ENCODE measurements around the gene CEP72. TPM values are rescaled to one million over a fixed set of nuclear protein-coding genes. Genes with fewer than 3 reads are reported as not detected.
"Not testable (repeated sequence)": the region's sequence is repeated elsewhere in the genome, so short reads cannot be mapped to it uniquely, and the experiment has no call there.

CEP72 gene
- total RNA-seq, 2 experiments from 2014 or later: 34.4 to 38.6 TPM

- H3K9me3 Mint-ChIP-seq (ENCODE audit: insufficient read depth): no peaks in the 10 kb centered on the region
- H3K4me1 Mint-ChIP-seq (ENCODE audit: low read depth): no peaks in the 10 kb centered on the region
- H3K36me3 Mint-ChIP-seq (ENCODE audit: low read depth): no peaks in the 10 kb centered on the region
- POLR2A ChIA-PET: no interaction called here
- H3K27me3 Mint-ChIP-seq (ENCODE audit: low read depth): peaks cover 2% of the 10 kb centered on the region
- H3K4me3 Mint-ChIP-seq: no peak overlapping the region
- CTCF ChIA-PET: no interaction called here
- DNase-seq: peak; percentile 18
- H3K27ac Mint-ChIP-seq: no peak overlapping the region
- no peak for ATAC-seq
Observed at GRCh38 chr5:684751-685216, 72.6 kb downstream of the CEP72 start.

DNA sequence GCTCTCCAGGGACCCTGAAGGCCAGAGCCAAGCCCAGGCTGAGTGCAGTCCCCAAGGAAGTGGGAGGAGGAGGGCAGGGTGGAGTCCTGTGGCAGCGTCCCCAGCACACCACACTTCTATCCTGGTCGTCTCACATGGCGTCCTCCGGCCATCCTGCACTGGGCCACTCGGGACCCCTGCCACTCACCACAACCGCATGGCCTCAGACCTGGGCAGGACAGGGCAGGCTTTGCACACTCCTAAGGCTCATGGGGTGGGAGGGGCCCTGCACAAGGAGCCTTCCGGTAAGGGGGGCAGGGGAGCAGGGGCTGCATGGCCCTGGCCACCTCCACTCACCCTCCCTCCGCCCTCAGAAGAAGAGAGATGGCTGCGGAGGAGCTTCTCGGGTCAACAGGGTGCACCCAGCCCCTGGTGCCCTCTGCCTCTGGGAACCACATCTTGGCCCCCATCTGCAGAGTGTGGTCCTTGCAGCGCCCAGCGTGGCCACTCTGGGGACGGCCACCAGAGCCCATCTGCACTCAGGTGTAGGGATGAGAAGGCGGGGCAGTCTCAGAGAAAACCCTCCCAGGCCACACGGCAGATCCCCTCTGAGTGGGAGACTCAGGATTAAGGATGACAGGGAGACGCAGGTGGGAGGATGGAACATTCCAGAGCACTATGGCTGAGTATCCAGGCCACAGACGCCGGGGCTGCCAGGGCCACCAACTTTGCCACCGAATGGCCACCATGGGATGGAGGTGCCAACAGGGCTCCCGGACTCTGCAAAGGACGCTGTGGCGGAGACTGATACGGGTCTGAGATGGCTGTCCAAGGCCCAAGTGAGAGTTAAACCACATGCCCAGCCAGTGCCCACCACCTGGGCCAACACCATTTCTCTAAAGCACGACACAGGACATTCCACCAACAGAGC lies 73.4 kb downstream of the CEP72 start:
- CTCF ChIA-PET: no interaction called here
- ATAC-seq (no peak), DNase-seq (peak; percentile 15)
- Mint-ChIP-seq H3K27ac (no peak overlapping the region), H3K4me3 (no peak overlapping the region), H3K36me3 (ENCODE audit: low read depth) (no peaks in the 10 kb centered on the region), H3K4me1 (ENCODE audit: low read depth) (no peaks in the 10 kb centered on the region), H3K9me3 (ENCODE audit: insufficient read depth) (no peaks in the 10 kb centered on the region), H3K27me3 (ENCODE audit: low read depth) (peaks cover 2% of the 10 kb centered on the region)
- POLR2A ChIA-PET: no interaction called here

DNA sequence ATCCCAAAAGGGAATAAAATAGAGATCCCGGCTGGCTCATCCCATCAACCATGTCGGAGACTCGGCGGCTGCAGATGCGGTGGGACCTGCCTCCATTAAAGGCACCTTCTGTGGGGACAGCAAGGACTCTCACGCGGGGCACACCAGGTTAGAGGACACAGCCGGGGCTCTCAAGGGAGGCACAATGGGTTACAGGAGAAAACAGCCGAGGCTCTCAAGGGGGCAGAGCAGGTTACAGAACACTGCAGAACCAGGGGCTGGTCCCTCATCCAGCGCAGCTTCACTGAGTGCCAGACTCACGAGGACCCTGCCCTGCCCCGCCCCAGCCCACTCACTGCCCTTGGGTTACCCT lies 74.0 kb downstream of the CEP72 start:
- CTCF ChIA-PET; H3K4me1 Mint-ChIP-seq (ENCODE audit: low read depth): not testable (repeated sequence)
- peak; percentile 16 for DNase-seq

DNA sequence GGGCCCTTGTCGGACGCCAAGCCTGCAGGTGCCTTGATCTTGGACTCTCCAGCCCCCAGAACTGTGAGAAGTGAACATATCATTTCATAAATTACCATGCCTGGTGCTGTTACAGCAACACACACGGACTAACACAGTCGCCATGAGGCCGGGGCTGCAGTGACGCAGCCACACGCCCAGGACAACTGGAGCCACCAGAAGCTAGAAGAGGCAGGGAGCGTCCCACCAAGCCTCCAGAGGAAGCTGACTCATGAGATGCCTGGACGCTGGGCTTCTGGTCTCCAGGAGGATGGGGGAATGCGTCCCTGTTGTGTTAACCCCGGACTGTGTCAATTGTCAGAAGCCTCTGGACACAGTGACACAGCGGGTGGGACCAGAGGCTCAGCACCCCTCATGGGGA lies 74.8 kb downstream of the CEP72 start:
- H3K27me3 Mint-ChIP-seq (ENCODE audit: low read depth); CTCF ChIA-PET; H3K9me3 Mint-ChIP-seq (ENCODE audit: insufficient read depth); POLR2A ChIA-PET; ATAC-seq; H3K27ac Mint-ChIP-seq; H3K4me1 Mint-ChIP-seq (ENCODE audit: low read depth); H3K36me3 Mint-ChIP-seq (ENCODE audit: low read depth); H3K4me3 Mint-ChIP-seq: not testable (repeated sequence)
- DNase-seq: peak; percentile 16

More for the DNA sequence above, 74.0 kb downstream of the CEP72 start:
- H3K36me3 Mint-ChIP-seq (ENCODE audit: low read depth); H3K27me3 Mint-ChIP-seq (ENCODE audit: low read depth); H3K4me3 Mint-ChIP-seq; H3K27ac Mint-ChIP-seq; POLR2A ChIA-PET; H3K9me3 Mint-ChIP-seq (ENCODE audit: insufficient read depth); ATAC-seq: not testable (repeated sequence)

DNA sequence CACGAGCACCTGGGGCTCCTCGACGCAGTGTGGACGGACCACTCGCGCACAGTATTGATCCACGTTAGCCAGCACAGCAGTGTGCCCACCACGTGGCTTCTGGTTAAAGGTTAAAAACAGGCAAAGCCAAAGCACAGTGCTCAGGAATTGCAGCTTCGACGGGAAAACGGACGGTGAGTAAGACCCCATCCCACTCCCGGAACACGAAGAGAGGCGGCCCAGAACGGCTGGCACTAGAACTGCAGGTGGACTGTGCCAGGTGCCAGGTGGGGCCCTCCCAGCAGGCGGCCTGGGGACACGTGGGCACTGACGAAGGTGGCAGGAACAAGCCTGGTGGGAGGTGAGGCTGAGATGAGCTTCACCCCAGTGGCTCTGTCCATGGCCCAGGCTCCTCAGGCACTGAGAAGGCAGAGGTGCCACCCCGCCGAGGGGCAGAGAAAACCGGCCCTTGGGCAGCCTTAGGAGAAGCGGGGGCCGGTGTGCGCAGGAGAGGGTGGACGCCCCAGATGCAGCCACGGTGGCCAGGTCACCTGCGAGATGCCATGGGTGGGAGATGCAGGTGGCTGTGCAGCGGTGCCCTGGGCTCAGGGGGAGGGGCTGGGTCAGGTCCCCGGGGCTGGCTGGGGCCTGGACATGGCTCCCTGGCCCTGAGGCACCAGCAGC lies 76.3 kb downstream of the CEP72 start:
- H3K4me3 Mint-ChIP-seq; ATAC-seq; DNase-seq; H3K27ac Mint-ChIP-seq; H3K36me3 Mint-ChIP-seq (ENCODE audit: low read depth); POLR2A ChIA-PET; H3K27me3 Mint-ChIP-seq (ENCODE audit: low read depth); H3K4me1 Mint-ChIP-seq (ENCODE audit: low read depth); H3K9me3 Mint-ChIP-seq (ENCODE audit: insufficient read depth); CTCF ChIA-PET: not testable (repeated sequence)

- H3K9me3 Mint-ChIP-seq (ENCODE audit: insufficient read depth); H3K4me3 Mint-ChIP-seq; H3K4me1 Mint-ChIP-seq (ENCODE audit: low read depth); H3K27me3 Mint-ChIP-seq (ENCODE audit: low read depth); POLR2A ChIA-PET; DNase-seq; ATAC-seq; H3K27ac Mint-ChIP-seq; H3K36me3 Mint-ChIP-seq (ENCODE audit: low read depth); CTCF ChIA-PET: not testable (repeated sequence)
Observed at GRCh38 chr5:690293-690692, 78.2 kb downstream of the CEP72 start.

DNA sequence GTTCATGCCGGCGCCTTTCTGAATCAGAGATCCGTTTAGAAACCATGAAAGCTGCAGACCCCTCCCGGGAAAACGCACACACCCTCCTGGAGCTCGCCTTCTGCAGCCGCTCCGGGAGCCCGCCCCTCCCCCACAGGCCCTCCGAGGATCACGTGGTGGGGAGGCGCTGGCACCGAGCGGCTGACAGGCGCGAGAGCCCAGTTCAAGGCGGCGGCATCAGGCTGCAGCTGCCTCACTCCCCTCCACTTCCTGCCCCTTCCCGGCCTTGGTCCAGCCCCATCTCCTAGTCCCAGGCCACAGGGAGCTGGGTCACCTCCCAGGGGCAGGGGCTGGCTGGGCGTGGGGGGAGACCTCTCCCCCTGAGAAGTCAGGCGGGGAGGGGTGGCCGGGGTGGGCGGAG lies 78.9 kb downstream of the CEP72 start:
- H3K9me3 Mint-ChIP-seq (ENCODE audit: insufficient read depth); DNase-seq; POLR2A ChIA-PET; H3K36me3 Mint-ChIP-seq (ENCODE audit: low read depth); H3K27me3 Mint-ChIP-seq (ENCODE audit: low read depth); H3K4me3 Mint-ChIP-seq; ATAC-seq; H3K27ac Mint-ChIP-seq; CTCF ChIA-PET; H3K4me1 Mint-ChIP-seq (ENCODE audit: low read depth): not testable (repeated sequence)

DNA sequence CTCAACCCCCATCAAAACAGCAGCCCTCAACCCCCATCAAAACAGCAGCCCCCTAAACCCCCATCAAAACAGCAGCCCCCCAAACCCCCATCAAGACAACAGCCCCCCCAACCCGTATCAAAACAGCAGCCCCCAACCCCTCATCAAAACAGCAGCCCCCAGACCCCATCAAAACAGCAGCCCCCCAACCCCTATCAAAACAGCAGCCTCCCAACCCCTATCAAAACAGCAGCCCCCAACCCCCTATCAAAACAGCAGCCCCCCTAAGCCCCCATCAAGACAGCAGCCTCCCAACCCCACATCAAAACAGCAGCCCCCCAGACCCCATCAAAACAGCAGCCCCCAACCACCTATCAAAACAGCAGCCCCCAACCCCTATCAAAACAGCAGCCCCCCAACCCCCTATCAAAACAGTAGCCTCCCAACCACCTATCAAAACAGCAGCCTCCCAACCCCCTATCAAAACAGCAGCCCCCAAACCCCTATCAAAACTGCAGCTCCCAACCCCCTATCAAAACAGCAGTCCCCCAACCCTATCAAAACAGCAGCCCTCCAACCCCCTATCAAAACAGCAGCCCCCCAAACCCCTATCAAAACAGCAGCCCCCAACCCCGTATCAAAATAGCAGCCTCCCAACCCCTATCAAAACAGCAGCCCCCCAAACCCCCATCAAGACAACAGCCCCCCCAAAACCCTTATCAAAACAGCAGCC lies 79.8 kb downstream of the CEP72 start:
- no peak for ATAC-seq
- DNase-seq: no peak
- no peaks in the 10 kb centered on the region for H3K36me3 Mint-ChIP-seq (ENCODE audit: low read depth)
- POLR2A ChIA-PET: no interaction called here
- CTCF ChIA-PET: no interaction called here
- H3K4me3 Mint-ChIP-seq: no peak overlapping the region
- no peaks in the 10 kb centered on the region for H3K9me3 Mint-ChIP-seq (ENCODE audit: insufficient read depth)
- no peaks in the 10 kb centered on the region for H3K27me3 Mint-ChIP-seq (ENCODE audit: low read depth)
- no peaks in the 10 kb centered on the region for H3K4me1 Mint-ChIP-seq (ENCODE audit: low read depth)
- H3K27ac Mint-ChIP-seq: no peak overlapping the region

DNA sequence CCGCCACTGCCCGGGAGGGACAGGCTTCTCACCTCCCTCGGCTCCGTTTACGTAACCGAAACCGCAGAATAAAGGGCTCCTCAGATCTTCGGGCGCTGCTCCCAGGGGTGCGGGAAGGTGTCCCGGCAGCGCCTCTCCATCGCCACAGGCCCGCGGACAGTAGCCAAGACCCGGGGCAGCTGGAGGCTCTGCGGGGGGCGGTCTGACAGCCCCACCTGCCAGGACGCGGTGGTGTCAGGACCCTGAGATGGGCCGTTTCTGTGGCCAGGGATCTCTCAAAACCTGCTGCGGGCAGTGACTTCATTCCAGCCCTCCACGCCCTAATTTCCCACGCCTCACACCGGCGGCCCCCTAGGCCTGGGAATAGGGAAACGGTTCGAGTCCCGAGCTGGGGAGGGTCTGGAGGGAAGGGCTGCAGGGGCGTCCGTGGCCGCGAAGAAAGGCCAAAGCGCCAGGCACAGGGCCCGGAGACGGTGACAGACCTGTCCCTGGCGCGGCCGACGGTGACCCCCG lies 80.4 kb downstream of the CEP72 start:
- POLR2A ChIA-PET; H3K4me3 Mint-ChIP-seq; H3K9me3 Mint-ChIP-seq (ENCODE audit: insufficient read depth); H3K4me1 Mint-ChIP-seq (ENCODE audit: low read depth); H3K27ac Mint-ChIP-seq; H3K36me3 Mint-ChIP-seq (ENCODE audit: low read depth); H3K27me3 Mint-ChIP-seq (ENCODE audit: low read depth); CTCF ChIA-PET; DNase-seq: not testable (repeated sequence)
- ATAC-seq: peak; percentile 22

DNA sequence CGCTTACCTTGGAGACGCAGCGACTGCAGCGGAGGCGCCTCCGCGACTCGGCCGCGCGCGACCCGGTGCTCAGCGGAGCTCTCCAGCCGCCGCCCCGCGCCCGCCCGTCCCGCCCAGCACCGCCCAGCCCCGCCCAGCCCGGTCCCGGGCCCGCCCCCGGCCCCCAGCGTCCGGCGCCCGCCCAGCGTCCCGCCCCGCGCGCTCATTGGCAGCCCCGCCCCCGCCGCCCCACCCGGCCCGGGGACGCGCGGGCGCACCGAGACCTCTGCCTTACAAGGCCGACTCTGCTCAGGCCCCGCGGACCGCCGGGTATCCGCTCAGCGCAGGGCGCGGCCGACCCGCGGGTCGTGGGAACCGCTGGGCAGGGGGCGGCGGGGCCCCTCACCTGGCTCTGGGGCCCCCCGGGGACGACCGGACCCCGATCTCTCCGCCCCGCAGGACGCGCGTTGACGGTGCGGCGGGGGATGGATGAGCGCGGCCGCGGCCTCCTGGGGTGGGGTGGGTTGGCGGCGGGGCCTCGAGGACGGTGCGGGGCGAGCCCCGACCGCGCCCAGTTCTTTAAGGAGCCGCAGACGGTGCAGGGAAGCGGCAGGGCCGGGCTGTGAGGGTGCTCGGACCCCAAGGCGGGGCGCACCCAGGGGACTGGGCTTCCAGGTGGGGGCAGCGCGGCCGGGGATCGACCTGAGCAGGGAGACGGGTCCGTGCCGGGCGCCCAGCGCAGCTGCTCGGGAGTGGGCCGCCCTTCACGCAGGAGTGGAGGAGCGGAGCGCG lies 81.3 kb downstream of the CEP72 start, which contains the start of gene TPPP:
TSS of gene TPPP (minus strand) at position 82 of the 771 bp plus-strand sequence. CDS start 15,292 bp downstream, outside the sequence.
- H3K27me3 Mint-ChIP-seq (ENCODE audit: low read depth); H3K27ac Mint-ChIP-seq; H3K36me3 Mint-ChIP-seq (ENCODE audit: low read depth); POLR2A ChIA-PET; H3K4me1 Mint-ChIP-seq (ENCODE audit: low read depth); CTCF ChIA-PET; H3K9me3 Mint-ChIP-seq (ENCODE audit: insufficient read depth); H3K4me3 Mint-ChIP-seq: not testable (repeated sequence)
- ATAC-seq (peak; percentile 90), DNase-seq (peak; percentile 78)

DNA sequence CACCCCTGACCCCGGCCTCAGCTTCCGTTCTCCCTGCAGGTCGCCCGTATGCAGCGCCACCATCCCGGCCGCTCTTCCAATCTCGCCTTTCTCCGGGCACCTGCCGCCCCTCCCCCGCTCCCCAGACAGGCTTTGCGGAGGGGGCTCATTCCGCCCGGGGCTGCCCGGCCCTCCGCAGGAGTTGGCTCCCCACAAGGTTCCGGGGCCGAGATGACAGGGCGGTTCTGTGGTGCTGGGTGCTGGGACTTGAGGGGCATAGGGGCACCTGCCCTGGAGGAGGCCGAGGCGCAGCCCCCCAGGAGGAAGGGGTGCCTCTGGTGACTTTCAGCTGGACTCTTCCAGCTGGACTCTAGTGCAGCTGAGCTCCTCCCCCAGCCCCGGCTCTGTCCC lies 81.9 kb downstream of the CEP72 start:
- peaks cover 16% of the 10 kb centered on the region for H3K27me3 Mint-ChIP-seq (ENCODE audit: low read depth)
- H3K4me3 Mint-ChIP-seq; H3K9me3 Mint-ChIP-seq (ENCODE audit: insufficient read depth); DNase-seq; ATAC-seq; CTCF ChIA-PET; H3K36me3 Mint-ChIP-seq (ENCODE audit: low read depth); POLR2A ChIA-PET; H3K27ac Mint-ChIP-seq; H3K4me1 Mint-ChIP-seq (ENCODE audit: low read depth): not testable (repeated sequence)
